Activated CD4-positive, alpha-beta T cell treated with anti-CD3 and anti-CD28 coated beads, Interleukin-2, amount 50 U/mL, for 16 hours (primary cell): ENCODE data around the gene RNF152.

Experiments
- DNase-seq: peaks from one replicate; pipeline ENCODE4 v3.0.0-alpha.2; 2020

Gene RNF152

GRCh38 chr18:61893971-61894750 lies 1.4 kb upstream of the RNF152 start:
- peak; percentile 58 for DNase-seq

- DNase-seq: peak; percentile 12
Measured at GRCh38 chr18:61893309-61893970, 633 bp upstream of the RNF152 start.

GRCh38 chr18:61891894-61892293 lies 913 bp downstream of the RNF152 start:
- no peak for DNase-seq

GRCh38 chr18:61891271-61891670 lies 1.5 kb downstream of the RNF152 start:
- DNase-seq: no peak

GRCh38 chr18:61890344-61890743 lies 2.5 kb downstream of the RNF152 start:
- no peak for DNase-seq

GRCh38 chr18:61889541-61889940 lies 3.3 kb downstream of the RNF152 start:
- no peak for DNase-seq

- no peak for DNase-seq
Measured at GRCh38 chr18:61888622-61889021, 4.2 kb downstream of the RNF152 start.

GRCh38 chr18:61887838-61888237 lies 5.0 kb downstream of the RNF152 start:
- DNase-seq: no peak

GRCh38 chr18:61883547-61883946 lies 9.3 kb downstream of the RNF152 start:
- DNase-seq: no peak

GRCh38 chr18:61882296-61883004 lies 10.4 kb downstream of the RNF152 start:
- no peak for DNase-seq

GRCh38 chr18:61876899-61877298 lies 15.9 kb downstream of the RNF152 start:
- no peak for DNase-seq

GRCh38 chr18:61870151-61870550 lies 22.7 kb downstream of the RNF152 start:
- DNase-seq: no peak

- no peak for DNase-seq
Measured at GRCh38 chr18:61869636-61870035, 23.2 kb downstream of the RNF152 start.

GRCh38 chr18:61865466-61866175 lies 27.2 kb downstream of the RNF152 start:
- no peak for DNase-seq

GRCh38 chr18:61861372-61861771 lies 31.4 kb downstream of the RNF152 start:
- no peak for DNase-seq

GRCh38 chr18:61860302-61860701 lies 32.5 kb downstream of the RNF152 start:
- DNase-seq: no peak

- DNase-seq: no peak
Measured at GRCh38 chr18:61859113-61859512, 33.7 kb downstream of the RNF152 start.

GRCh38 chr18:61856678-61857077 lies 36.1 kb downstream of the RNF152 start:
- no peak for DNase-seq

GRCh38 chr18:61855449-61856378 lies 37.1 kb downstream of the RNF152 start:
- DNase-seq: no peak

- DNase-seq: no peak
Measured at GRCh38 chr18:61854578-61855448, 38.0 kb downstream of the RNF152 start.

- DNase-seq: no peak
Measured at GRCh38 chr18:61853855-61854254, 39.0 kb downstream of the RNF152 start.
